Mesodermal cell (in vitro differentiated cells): Measurements from ENCODE around the gene CRYBG2.

Experiments used
- H3K27ac ChIP-seq: 2 replicates; pipeline ENCODE4 v1.7.0; 2013; ENCODE audit warnings: mild to moderate bottlenecking, low read depth, low read length, moderate library complexity; ENCODE audit not compliant: severe bottlenecking
- H3K36me3 ChIP-seq: 2 replicates; pipeline ENCODE4 v1.7.1; 2013; ENCODE audit warnings: mild to moderate bottlenecking, low read length, moderate library complexity; ENCODE audit not compliant: control insufficient read depth, insufficient read depth
- H3K4me1 ChIP-seq: one replicate; pipeline ENCODE4 v1.7.1; 2013; ENCODE audit warnings: mild to moderate bottlenecking, low read length; ENCODE audit not compliant: insufficient read depth, control insufficient read depth, poor library complexity, severe bottlenecking
- H3K4me3 ChIP-seq: 2 replicates; pipeline ENCODE4 v1.7.0; 2013; ENCODE audit warnings: low read length, control low read depth, mild to moderate bottlenecking; ENCODE audit not compliant: insufficient read depth, poor library complexity, severe bottlenecking; ENCODE audit errors: extremely low read depth
- H3K9me3 ChIP-seq: 2 replicates; pipeline ENCODE4 v1.7.1; 2013; ENCODE audit warnings: mild to moderate bottlenecking, low read length, moderate library complexity; ENCODE audit not compliant: control insufficient read depth
- WGBS, 2 experiments: methylation state at CpG; one replicate each; pipeline ENCODE4 v1.1.5; 2013; ENCODE audit warnings: missing lambda C conversion rate in 2 of 2; ENCODE audit not compliant: insufficient coverage in 2 of 2; 5-methylcytosine and 5-hydroxymethylcytosine counted together

CRYBG2 gene

DNA sequence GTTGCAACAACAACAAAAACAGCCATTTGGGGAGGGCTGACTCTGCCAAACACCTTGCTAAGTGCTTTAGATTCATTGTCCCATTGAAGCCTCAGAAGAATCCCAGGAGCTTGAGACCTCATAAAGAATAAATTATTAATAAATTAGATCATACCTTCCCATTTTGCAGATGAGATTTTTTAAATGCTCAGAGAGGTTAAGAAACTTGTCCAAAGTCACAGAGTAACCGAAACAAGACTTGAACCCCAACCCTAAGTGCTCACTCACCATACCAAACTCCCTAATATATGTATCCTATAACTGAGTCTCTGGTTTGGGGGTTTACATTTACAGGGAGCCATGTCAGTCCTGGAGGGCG is 3.6 kb downstream of the CRYBG2 start:
- 82% methylated on average over 2 of the region's 2 CpGs; no CpG with 5 or more reads in 1 of the 2 experiments for WGBS, 2 experiments
- Histone ChIP-seq H3K4me1 (peaks cover 29% of the 10 kb centered on the region), H3K27ac (peak overlapping the region; percentile 96), H3K9me3 (no peaks in the 10 kb centered on the region), H3K36me3 (no peaks in the 10 kb centered on the region), H3K4me3 (no peak overlapping the region)

DNA sequence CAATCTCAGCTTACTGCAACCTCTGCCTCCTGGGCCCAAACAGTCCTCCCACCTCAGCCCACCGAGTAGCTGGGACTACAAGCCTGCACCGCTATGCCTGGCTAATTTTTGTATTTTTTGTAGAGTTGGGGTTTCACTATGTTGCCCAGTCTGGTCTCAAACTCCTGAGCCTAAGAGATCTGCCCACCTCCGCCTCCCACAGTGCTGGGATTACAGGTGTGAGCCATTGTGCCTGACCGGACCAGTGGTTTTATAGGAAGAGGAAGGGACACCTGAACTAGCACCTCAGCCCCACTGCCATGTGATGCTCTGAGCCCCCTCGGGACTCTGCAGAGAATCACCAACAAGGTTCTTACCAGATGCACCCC is 4.1 kb downstream of the CRYBG2 start:
- WGBS, 2 experiments = 75 to 95% methylated on average over 1 to 3 of the region's 5 CpGs
- H3K4me1 ChIP-seq = peaks cover 29% of the 10 kb centered on the region
- H3K27ac ChIP-seq = no peak overlapping the region

DNA sequence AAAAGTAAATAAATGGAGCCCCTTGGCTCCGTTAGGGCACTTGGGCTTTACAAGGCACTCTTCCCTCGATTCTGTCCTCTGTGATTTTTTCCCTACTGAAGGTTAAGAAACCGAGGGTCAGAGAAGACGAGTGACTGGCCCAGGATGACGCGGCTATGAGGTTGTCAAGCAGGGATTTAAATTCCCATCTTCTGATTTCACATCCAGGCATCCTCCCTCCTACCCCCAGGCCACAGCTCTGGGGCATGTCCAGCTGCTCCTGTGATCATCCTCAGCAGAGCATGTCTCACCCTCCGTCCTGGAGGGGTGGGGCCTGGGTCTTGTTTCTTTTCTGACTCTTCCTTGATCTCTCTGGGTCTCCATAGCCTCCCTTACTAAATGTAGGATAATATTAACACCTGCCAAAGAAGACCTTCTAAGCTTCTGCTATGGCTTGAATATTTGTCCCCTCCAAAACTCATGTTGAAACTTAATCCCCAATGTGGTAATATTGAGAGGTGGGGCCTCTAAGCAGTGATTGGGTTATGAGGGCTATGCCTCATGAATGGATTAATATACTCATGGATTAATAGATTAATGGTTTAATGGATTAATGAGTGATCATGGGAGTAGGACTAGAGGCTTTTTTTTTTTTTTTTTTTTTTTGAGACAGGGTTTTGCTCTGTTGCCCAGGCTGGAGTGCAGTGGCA is 4.6 kb downstream of the CRYBG2 start:
- H3K27ac ChIP-seq = no peak overlapping the region
- no peak overlapping the region for H3K4me3 ChIP-seq
- WGBS, 2 experiments = 84 to 98% methylated on average over 3 to 6 of the region's 7 CpGs
- no peaks in the 10 kb centered on the region for H3K9me3 ChIP-seq
- peaks cover 29% of the 10 kb centered on the region for H3K4me1 ChIP-seq
- no peaks in the 10 kb centered on the region for H3K36me3 ChIP-seq

More for the DNA sequence above, 4.1 kb downstream of the CRYBG2 start:
- Histone ChIP-seq H3K36me3 (no peaks in the 10 kb centered on the region), H3K4me3 (no peak overlapping the region), H3K9me3 (no peaks in the 10 kb centered on the region)

DNA sequence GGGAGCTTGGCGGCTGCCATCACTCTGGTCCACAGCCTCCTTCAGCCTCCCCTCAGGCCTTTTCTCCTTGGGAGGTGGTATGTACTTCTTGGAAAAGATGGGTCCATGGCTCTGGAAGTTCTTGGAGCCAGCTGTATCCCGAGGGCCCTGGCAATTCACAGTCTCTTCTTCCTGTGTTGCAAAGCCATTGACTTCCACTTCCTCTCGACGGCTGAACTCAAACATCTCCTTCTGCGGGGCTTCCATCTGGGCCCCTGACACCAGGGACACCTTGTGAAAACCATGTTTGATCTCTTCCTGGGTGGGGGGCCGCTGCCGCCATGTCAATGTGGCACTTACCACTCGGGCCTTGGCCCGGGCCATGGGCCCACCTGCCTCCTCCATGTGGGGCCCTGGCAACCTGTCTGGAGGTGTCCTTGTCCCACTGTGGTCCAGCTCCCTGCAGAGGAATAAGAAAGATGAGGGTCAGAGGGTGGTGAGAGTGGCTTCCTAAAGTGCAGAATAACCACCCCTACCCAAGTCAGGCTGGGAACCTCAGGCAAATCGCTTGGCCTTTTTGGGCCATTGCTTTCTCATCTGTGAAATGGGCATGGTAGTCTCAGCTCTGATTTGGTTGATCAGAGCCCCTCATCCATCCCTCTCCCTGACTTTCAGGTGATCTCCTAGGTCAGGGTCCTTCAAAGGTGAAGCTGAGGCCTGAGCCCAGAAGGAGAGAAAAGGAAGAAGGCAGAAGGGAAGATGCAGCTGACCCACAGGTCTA is 7.5 kb downstream of the CRYBG2 start:
- H3K4me3 ChIP-seq = no peak overlapping the region
- H3K27ac ChIP-seq = no peak overlapping the region
- no peaks in the 10 kb centered on the region for H3K9me3 ChIP-seq
- WGBS, 2 experiments = 85 to 91% methylated on average over 7 of the region's 10 CpGs
- no peaks in the 10 kb centered on the region for H3K36me3 ChIP-seq
- peaks cover 21% of the 10 kb centered on the region for H3K4me1 ChIP-seq

DNA sequence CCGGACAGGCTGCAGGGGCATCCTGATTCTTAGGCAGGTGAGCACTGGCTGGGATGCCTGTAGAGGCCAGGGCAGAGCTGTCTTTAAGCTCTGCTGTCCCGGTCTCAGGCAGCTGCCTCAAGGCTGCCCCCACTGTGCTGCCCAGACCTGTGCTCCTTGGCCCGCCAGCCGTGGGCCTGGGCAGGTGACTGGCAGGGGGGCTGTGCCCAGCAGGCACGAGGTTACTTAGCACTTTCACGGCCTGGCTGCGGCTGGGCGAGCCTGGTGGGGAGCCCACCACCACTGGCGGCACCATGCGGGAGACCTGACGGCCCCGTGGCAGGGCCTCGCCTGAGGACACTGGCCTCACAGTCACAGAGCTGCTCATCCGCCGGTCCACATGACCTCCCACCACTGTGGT is 8.2 kb downstream of the CRYBG2 start:
- 86 to 96% methylated on average over 12 to 15 of the region's 15 CpGs for WGBS, 2 experiments
- Histone ChIP-seq H3K4me3 (no peak overlapping the region), H3K9me3 (no peaks in the 10 kb centered on the region), H3K36me3 (no peaks in the 10 kb centered on the region), H3K27ac (no peak overlapping the region), H3K4me1 (peaks cover 14% of the 10 kb centered on the region)

DNA sequence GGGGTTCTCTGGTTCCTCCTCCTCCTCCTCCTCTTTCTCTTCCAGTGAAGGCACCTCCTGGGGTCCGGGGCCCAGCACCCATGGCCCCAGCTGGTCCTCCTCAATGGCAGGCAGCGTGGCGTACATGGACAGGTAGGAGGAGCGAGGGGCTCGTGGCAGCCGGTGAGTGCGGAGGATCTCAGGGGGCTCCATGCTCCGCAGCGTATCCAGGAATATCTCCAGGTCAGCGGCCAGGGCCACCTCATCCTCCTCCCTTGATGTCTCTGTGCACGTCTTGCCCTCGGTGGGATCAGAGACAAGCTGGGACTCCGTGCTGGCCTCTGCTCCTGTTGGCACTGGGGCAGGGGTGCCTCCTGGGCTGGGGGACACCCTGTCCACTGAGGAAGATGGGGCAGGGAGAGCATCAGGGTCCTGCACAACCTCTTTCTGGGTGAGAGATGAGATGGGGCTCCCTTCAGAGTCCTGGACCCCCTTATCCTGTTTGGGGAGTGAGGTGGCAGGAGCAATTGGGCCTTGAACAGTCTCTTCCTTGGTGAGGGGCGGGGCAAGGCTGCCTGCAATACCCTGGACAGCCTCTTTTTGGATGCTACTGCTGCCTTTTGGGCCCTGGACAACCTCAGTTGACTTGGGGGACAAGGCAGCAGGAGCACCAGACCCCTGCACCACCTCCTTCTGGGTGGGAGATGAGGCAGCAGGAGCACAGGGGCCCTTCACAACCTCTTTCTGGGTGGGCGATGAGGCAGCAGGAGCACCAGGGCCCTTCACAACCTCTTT is 9.6 kb downstream of the CRYBG2 start:
- peaks cover 11% of the 10 kb centered on the region for H3K4me1 ChIP-seq
- H3K4me3 ChIP-seq = no peak overlapping the region
- no peaks in the 10 kb centered on the region for H3K36me3 ChIP-seq
- no peaks in the 10 kb centered on the region for H3K9me3 ChIP-seq
- H3K27ac ChIP-seq = no peak overlapping the region
- WGBS, 2 experiments = 94 to 96% methylated on average over 14 of the region's 15 CpGs

DNA sequence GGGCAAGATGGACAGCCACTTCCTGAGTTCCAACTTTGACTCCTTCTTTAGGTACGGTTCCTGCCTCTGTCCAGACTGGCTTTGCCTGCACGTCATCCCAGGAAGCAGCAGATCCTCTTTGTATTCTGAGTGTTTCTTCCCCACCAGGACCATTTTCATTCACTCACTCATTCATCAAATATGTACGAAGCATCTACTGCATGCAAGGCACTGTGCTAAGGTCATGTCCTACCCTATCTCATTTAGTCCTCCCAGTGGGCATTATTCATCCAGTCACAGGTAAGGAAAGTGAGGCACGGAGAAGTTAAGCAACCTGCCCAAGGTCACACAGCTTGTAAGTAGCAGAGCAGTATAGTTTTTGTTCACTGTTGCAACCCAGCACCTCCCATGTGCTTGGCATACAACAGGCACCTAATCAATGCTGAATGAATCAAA is 13.9 kb downstream of the CRYBG2 start:
- Histone ChIP-seq H3K4me1 (peaks cover 14% of the 10 kb centered on the region), H3K9me3 (no peaks in the 10 kb centered on the region), H3K27ac (no peak overlapping the region), H3K4me3 (no peak overlapping the region), H3K36me3 (no peaks in the 10 kb centered on the region)
- 88 to 92% methylated on average over 3 to 4 of the region's 4 CpGs for WGBS, 2 experiments

DNA sequence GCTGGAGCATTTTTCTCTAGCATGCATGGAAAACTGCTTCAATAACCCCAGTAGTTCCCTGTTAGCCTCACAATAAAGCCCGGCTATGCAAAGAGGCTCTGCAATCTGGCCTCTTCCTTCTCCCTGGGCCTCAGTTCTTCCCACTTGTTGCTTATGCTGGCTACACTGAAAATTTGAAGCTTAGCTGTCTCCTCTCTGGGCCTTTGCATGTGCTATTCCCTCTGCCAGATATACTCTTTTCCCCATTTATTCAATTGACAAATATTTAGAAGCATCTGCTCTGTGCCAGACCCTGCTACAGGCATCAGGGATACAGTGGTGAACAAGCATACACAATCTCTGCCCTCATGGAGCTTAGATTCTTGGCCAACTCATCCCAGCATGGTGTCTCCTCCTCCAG is 15.3 kb downstream of the CRYBG2 start:
- Histone ChIP-seq H3K4me3 (no peak overlapping the region), H3K9me3 (no peaks in the 10 kb centered on the region), H3K36me3 (no peaks in the 10 kb centered on the region), H3K27ac (no peak overlapping the region), H3K4me1 (peaks cover 14% of the 10 kb centered on the region)
- WGBS, 2 experiments = 89 to 100% methylated on average over 1 of the region's 1 CpG

DNA sequence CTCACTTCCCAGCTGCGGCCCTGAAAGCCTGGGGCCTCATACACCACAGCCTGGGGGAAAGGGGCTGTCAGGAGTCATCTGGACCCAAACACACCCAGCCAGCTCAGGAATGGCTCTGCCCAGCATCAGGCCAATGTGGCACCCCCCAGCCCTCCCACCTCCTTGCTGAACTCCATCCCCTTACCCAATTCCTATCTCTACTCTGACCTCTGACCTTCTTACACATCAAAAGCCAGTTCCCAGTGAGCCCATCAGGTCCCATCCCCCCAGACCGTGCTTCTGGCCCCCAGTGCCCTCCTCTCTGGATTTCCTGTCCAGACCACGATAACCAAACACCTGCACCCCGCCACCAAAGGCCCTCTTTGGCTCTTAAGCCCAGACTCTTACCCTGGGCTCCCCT is 16.3 kb downstream of the CRYBG2 start:
- no peaks in the 10 kb centered on the region for H3K9me3 ChIP-seq
- H3K36me3 ChIP-seq = no peaks in the 10 kb centered on the region
- WGBS, 2 experiments = 57 to 66% methylated on average over 3 of the region's 4 CpGs
- H3K4me1 ChIP-seq = peaks cover 14% of the 10 kb centered on the region
- no peak overlapping the region for H3K4me3 ChIP-seq
- no peak overlapping the region for H3K27ac ChIP-seq

DNA sequence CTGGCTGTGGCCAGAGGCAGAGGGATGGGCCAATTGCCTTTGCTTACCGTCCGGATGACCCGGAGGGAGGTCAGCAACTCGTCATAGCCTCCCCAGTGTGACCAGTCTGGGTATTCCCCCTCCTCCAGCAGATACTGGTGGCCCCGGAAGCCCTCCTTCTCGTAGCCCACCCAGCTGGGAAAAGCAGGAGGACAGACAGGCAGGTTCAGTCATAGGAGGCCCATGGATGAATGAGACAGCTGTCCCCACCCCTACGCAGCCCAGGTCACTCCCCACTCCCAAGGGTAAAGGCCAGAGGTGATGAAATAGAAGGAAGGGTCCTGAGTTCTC is 16.8 kb downstream of the CRYBG2 start:
- WGBS, 2 experiments = 81 to 89% methylated on average over 6 of the region's 7 CpGs
- no peak overlapping the region for H3K27ac ChIP-seq
- H3K4me3 ChIP-seq = no peak overlapping the region
- H3K36me3 ChIP-seq = no peaks in the 10 kb centered on the region
- no peaks in the 10 kb centered on the region for H3K9me3 ChIP-seq
- peaks cover 14% of the 10 kb centered on the region for H3K4me1 ChIP-seq
